ENCODE measurements around the gene LMAN2L.
"Not testable (repeated sequence)": the region's sequence is repeated elsewhere in the genome, so short reads cannot be mapped to it uniquely, and the experiment has no call there.

LMAN2L gene

GRCh38 chr2:96680561-96681141, 59.2 kb downstream of the LMAN2L start:
- Histone ChIP-seq H3K4me3 (ENCODE audit: low read length) (no peak overlapping the region), H3K23ac (ENCODE audit: low read length) (no peak overlapping the region), H3K56ac (ENCODE audit: low read length) (no peak overlapping the region), H3K4ac (ENCODE audit: low read depth, low read length) (no peak overlapping the region), H3K4me1 (ENCODE audit: control insufficient read depth, low read depth, low read length) (no peaks in the 10 kb centered on the region), H4K8ac (ENCODE audit: low read depth, low read length) (no peak overlapping the region), H3K79me2 (ENCODE audit: control insufficient read depth, insufficient read depth, low read length) (no peaks in the 10 kb centered on the region), H2BK5ac (ENCODE audit: low read length) (no peak overlapping the region), H2AK5ac (ENCODE audit: low read length) (no peak overlapping the region), H3K36me3 (ENCODE audit: control insufficient read depth, insufficient read depth, low read length) (no peaks in the 10 kb centered on the region), H2BK120ac (ENCODE audit: low read depth, low read length) (no peak overlapping the region), H3K27ac (ENCODE audit: low read depth, low read length) (no peak overlapping the region), H3K9ac (ENCODE audit: low read length) (no peak overlapping the region), H4K5ac (ENCODE audit: low read length) (no peak overlapping the region), H3K79me1 (ENCODE audit: low read length) (no peaks in the 10 kb centered on the region), H3K27me3 (ENCODE audit: insufficient read depth, low read length, poor library complexity) (no peaks in the 10 kb centered on the region), H3K4me2 (ENCODE audit: low read length) (no peak overlapping the region), H3K18ac (ENCODE audit: low read length) (no peak overlapping the region), H2BK15ac (replicated peaks; ENCODE audit: low read depth) (no peak overlapping the region)
- DNase-seq: no peak
- no CpG with 5 or more reads among the region's 5 CpGs for WGBS (ENCODE audit: extremely low coverage, insufficient coverage, low lambda C conversion rate)

GRCh38 chr2:96679848-96680247, 60.0 kb downstream of the LMAN2L start:
- no CpG with 5 or more reads among the region's 9 CpGs for WGBS (ENCODE audit: extremely low coverage, insufficient coverage, low lambda C conversion rate)
- no peak overlapping the region for H2BK15ac ChIP-seq (replicated peaks; ENCODE audit: low read depth)
- H3K9ac ChIP-seq (ENCODE audit: low read length): no peak overlapping the region
- no peak overlapping the region for H4K5ac ChIP-seq (ENCODE audit: low read length)
- no peak overlapping the region for H3K23ac ChIP-seq (ENCODE audit: low read length)
- H3K56ac ChIP-seq (ENCODE audit: low read length): no peak overlapping the region
- no peaks in the 10 kb centered on the region for H3K27me3 ChIP-seq (ENCODE audit: insufficient read depth, low read length, poor library complexity)
- no peak for DNase-seq
- H4K8ac ChIP-seq (ENCODE audit: low read depth, low read length): no peak overlapping the region
- no peak overlapping the region for H3K4me3 ChIP-seq (ENCODE audit: low read length)
- H3K79me1 ChIP-seq (ENCODE audit: low read length): no peaks in the 10 kb centered on the region
- H3K4me2 ChIP-seq (ENCODE audit: low read length): no peak overlapping the region
- H3K27ac ChIP-seq (ENCODE audit: low read depth, low read length): no peak overlapping the region
- H3K4me1 ChIP-seq (ENCODE audit: control insufficient read depth, low read depth, low read length): no peaks in the 10 kb centered on the region
- no peaks in the 10 kb centered on the region for H3K36me3 ChIP-seq (ENCODE audit: control insufficient read depth, insufficient read depth, low read length)
- H3K4ac ChIP-seq (ENCODE audit: low read depth, low read length): no peak overlapping the region
- H2BK120ac ChIP-seq (ENCODE audit: low read depth, low read length): no peak overlapping the region
- no peaks in the 10 kb centered on the region for H3K79me2 ChIP-seq (ENCODE audit: control insufficient read depth, insufficient read depth, low read length)
- H2BK5ac ChIP-seq (ENCODE audit: low read length): no peak overlapping the region
- H2AK5ac ChIP-seq (ENCODE audit: low read length): no peak overlapping the region
- no peak overlapping the region for H3K18ac ChIP-seq (ENCODE audit: low read length)

GRCh38 chr2:96669539-96670215, 70.2 kb downstream of the LMAN2L start:
- no peak overlapping the region for H3K4ac ChIP-seq (ENCODE audit: low read depth, low read length)
- WGBS (ENCODE audit: extremely low coverage, insufficient coverage, low lambda C conversion rate): no CpG with 5 or more reads among the region's 15 CpGs
- H2AK5ac ChIP-seq (ENCODE audit: low read length): no peak overlapping the region
- H2BK15ac ChIP-seq (replicated peaks; ENCODE audit: low read depth): no peak overlapping the region
- no peak overlapping the region for H2BK120ac ChIP-seq (ENCODE audit: low read depth, low read length)
- no peak overlapping the region for H4K8ac ChIP-seq (ENCODE audit: low read depth, low read length)
- no peak overlapping the region for H3K9ac ChIP-seq (ENCODE audit: low read length)
- DNase-seq: no peak
- no peak overlapping the region for H3K27ac ChIP-seq (ENCODE audit: low read depth, low read length)
- no peak overlapping the region for H3K23ac ChIP-seq (ENCODE audit: low read length)
- H2BK5ac ChIP-seq (ENCODE audit: low read length): no peak overlapping the region
- no peaks in the 10 kb centered on the region for H3K79me2 ChIP-seq (ENCODE audit: control insufficient read depth, insufficient read depth, low read length)
- no peak overlapping the region for H3K56ac ChIP-seq (ENCODE audit: low read length)
- H3K27me3 ChIP-seq (ENCODE audit: insufficient read depth, low read length, poor library complexity): no peaks in the 10 kb centered on the region
- H3K18ac ChIP-seq (ENCODE audit: low read length): no peak overlapping the region
- no peaks in the 10 kb centered on the region for H3K79me1 ChIP-seq (ENCODE audit: low read length)
- no peak overlapping the region for H3K4me3 ChIP-seq (ENCODE audit: low read length)
- no peak overlapping the region for H4K5ac ChIP-seq (ENCODE audit: low read length)
- H3K4me1 ChIP-seq (ENCODE audit: control insufficient read depth, low read depth, low read length): no peaks in the 10 kb centered on the region
- H3K36me3 ChIP-seq (ENCODE audit: control insufficient read depth, insufficient read depth, low read length): no peaks in the 10 kb centered on the region
- no peak overlapping the region for H3K4me2 ChIP-seq (ENCODE audit: low read length)

GRCh38 chr2:96668771-96669170, 71.1 kb downstream of the LMAN2L start:
- no peaks in the 10 kb centered on the region for H3K79me2 ChIP-seq (ENCODE audit: control insufficient read depth, insufficient read depth, low read length)
- H2BK15ac ChIP-seq (replicated peaks; ENCODE audit: low read depth): no peak overlapping the region
- no peak overlapping the region for H4K5ac ChIP-seq (ENCODE audit: low read length)
- no peak overlapping the region for H3K18ac ChIP-seq (ENCODE audit: low read length)
- no peaks in the 10 kb centered on the region for H3K27me3 ChIP-seq (ENCODE audit: insufficient read depth, low read length, poor library complexity)
- no peaks in the 10 kb centered on the region for H3K79me1 ChIP-seq (ENCODE audit: low read length)
- H4K8ac ChIP-seq (ENCODE audit: low read depth, low read length): no peak overlapping the region
- H3K9ac ChIP-seq (ENCODE audit: low read length): no peak overlapping the region
- WGBS (ENCODE audit: extremely low coverage, insufficient coverage, low lambda C conversion rate): no CpG with 5 or more reads among the region's 11 CpGs
- no peak overlapping the region for H3K4me2 ChIP-seq (ENCODE audit: low read length)
- DNase-seq: no peak
- no peak overlapping the region for H2BK120ac ChIP-seq (ENCODE audit: low read depth, low read length)
- H3K56ac ChIP-seq (ENCODE audit: low read length): no peak overlapping the region
- H3K4me3 ChIP-seq (ENCODE audit: low read length): no peak overlapping the region
- no peak overlapping the region for H3K4ac ChIP-seq (ENCODE audit: low read depth, low read length)
- H3K27ac ChIP-seq (ENCODE audit: low read depth, low read length): no peak overlapping the region
- no peak overlapping the region for H3K23ac ChIP-seq (ENCODE audit: low read length)
- no peak overlapping the region for H2BK5ac ChIP-seq (ENCODE audit: low read length)
- no peaks in the 10 kb centered on the region for H3K4me1 ChIP-seq (ENCODE audit: control insufficient read depth, low read depth, low read length)
- no peak overlapping the region for H2AK5ac ChIP-seq (ENCODE audit: low read length)
- H3K36me3 ChIP-seq (ENCODE audit: control insufficient read depth, insufficient read depth, low read length): no peaks in the 10 kb centered on the region

GRCh38 chr2:96665717-96666116, 74.1 kb downstream of the LMAN2L start:
- not testable (repeated sequence) for DNase-seq; H3K4me1 ChIP-seq (ENCODE audit: control insufficient read depth, low read depth, low read length); H3K36me3 ChIP-seq (ENCODE audit: control insufficient read depth, insufficient read depth, low read length); H3K18ac ChIP-seq (ENCODE audit: low read length); H3K9ac ChIP-seq (ENCODE audit: low read length); H3K4me2 ChIP-seq (ENCODE audit: low read length); H3K27ac ChIP-seq (ENCODE audit: low read depth, low read length); H4K8ac ChIP-seq (ENCODE audit: low read depth, low read length); H3K27me3 ChIP-seq (ENCODE audit: insufficient read depth, low read length, poor library complexity); H3K56ac ChIP-seq (ENCODE audit: low read length); H3K4ac ChIP-seq (ENCODE audit: low read depth, low read length); H3K79me2 ChIP-seq (ENCODE audit: control insufficient read depth, insufficient read depth, low read length); H3K4me3 ChIP-seq (ENCODE audit: low read length); H4K5ac ChIP-seq (ENCODE audit: low read length); H2BK120ac ChIP-seq (ENCODE audit: low read depth, low read length); H3K79me1 ChIP-seq (ENCODE audit: low read length); H2BK15ac ChIP-seq (replicated peaks; ENCODE audit: low read depth); H2BK5ac ChIP-seq (ENCODE audit: low read length); H2AK5ac ChIP-seq (ENCODE audit: low read length); H3K23ac ChIP-seq (ENCODE audit: low read length)
- WGBS (ENCODE audit: extremely low coverage, insufficient coverage, low lambda C conversion rate): no CpG with 5 or more reads among the region's 3 CpGs

- Histone ChIP-seq H3K79me1 (ENCODE audit: low read length) (no peaks in the 10 kb centered on the region), H3K4me3 (ENCODE audit: low read length) (no peak overlapping the region), H3K9ac (ENCODE audit: low read length) (no peak overlapping the region), H2BK5ac (ENCODE audit: low read length) (no peak overlapping the region), H4K5ac (ENCODE audit: low read length) (no peak overlapping the region), H3K56ac (ENCODE audit: low read length) (no peak overlapping the region), H3K27me3 (ENCODE audit: insufficient read depth, low read length, poor library complexity) (no peaks in the 10 kb centered on the region), H2AK5ac (ENCODE audit: low read length) (no peak overlapping the region), H4K8ac (ENCODE audit: low read depth, low read length) (no peak overlapping the region), H3K4me2 (ENCODE audit: low read length) (no peak overlapping the region), H3K4me1 (ENCODE audit: control insufficient read depth, low read depth, low read length) (no peaks in the 10 kb centered on the region), H3K36me3 (ENCODE audit: control insufficient read depth, insufficient read depth, low read length) (no peaks in the 10 kb centered on the region), H2BK15ac (replicated peaks; ENCODE audit: low read depth) (no peak overlapping the region), H3K4ac (ENCODE audit: low read depth, low read length) (no peak overlapping the region), H3K18ac (ENCODE audit: low read length) (no peak overlapping the region), H3K27ac (ENCODE audit: low read depth, low read length) (no peak overlapping the region), H3K23ac (ENCODE audit: low read length) (no peak overlapping the region), H3K79me2 (ENCODE audit: control insufficient read depth, insufficient read depth, low read length) (no peaks in the 10 kb centered on the region), H2BK120ac (ENCODE audit: low read depth, low read length) (no peak overlapping the region)
- WGBS (ENCODE audit: extremely low coverage, insufficient coverage, low lambda C conversion rate): no CpG with 5 or more reads among the region's 3 CpGs
- DNase-seq: peak; percentile 41
Observed at GRCh38 chr2:96665083-96665569, 74.7 kb downstream of the LMAN2L start.

All from mesendoderm (in vitro differentiated cells).